Naive thymus-derived CD8-positive, alpha-beta T cell (primary cell): ENCODE data around the gene LSM4. TPM values are rescaled to one million over a fixed set of nuclear protein-coding genes. Genes with fewer than 3 reads are reported as not detected.

Source experiments
- ATAC-seq, 2 donors: fragments of 150-1000 bp; cut with Tn5 transposase in 1 of 2; sonication (Bioruptor Pico), chemical (Tn5 transposase) in 1 of 2; 1 replicate in 1 of 2; 2 replicates in 1 of 2; pipeline ENCODE4 v1.10.0; 2021; ENCODE audit warnings: mild to moderate bottlenecking in 2 of 2, moderate library complexity in 2 of 2
- POLR2A ChIA-PET: fragments of 350-600 bp; sonication (Branson Sonifier 250); formaldehyde crosslinking; loops from one replicate; lab custom pipeline; 2021; ENCODE audit warnings: antibody characterized with exemption; lab: Charles Lee
- DNase-seq, 10 donors: peaks; one replicate each; pipeline versions ENCODE4 v3.0.0 to v3.0.0-alpha.2; 2020 to 2022
- H3K27ac Mint-ChIP-seq, 10 donors: one replicate each; pipeline ENCODE4 v1.8.0; 2020 to 2022; ENCODE audit warnings: mild to moderate bottlenecking in 10 of 10, mixed read lengths in 10 of 10, moderate library complexity in 4 of 10, inconsistent platforms in 1 of 10
- H3K27me3 Mint-ChIP-seq, 5 donors: one replicate each; pipeline ENCODE4 v1.8.0; 2021 to 2022; ENCODE audit warnings: mixed read lengths in 5 of 5
- H3K36me3 Mint-ChIP-seq, 3 donors: one replicate each; pipeline ENCODE4 v1.8.0; 2020 to 2022; ENCODE audit warnings: mixed read lengths in 3 of 3, mild to moderate bottlenecking in 2 of 3, inconsistent platforms in 1 of 3
- H3K4me1 Mint-ChIP-seq, 4 donors: one replicate each; pipeline ENCODE4 v1.8.0; 2021 to 2022; ENCODE audit warnings: mixed read lengths in 4 of 4
- H3K4me3 Mint-ChIP-seq, 10 donors: one replicate each; pipeline ENCODE4 v1.8.0; 2020 to 2022; ENCODE audit warnings: mild to moderate bottlenecking in 10 of 10, mixed read lengths in 10 of 10, moderate library complexity in 6 of 10, inconsistent platforms in 1 of 10
- H3K9me3 Mint-ChIP-seq, 9 donors: one replicate each; pipeline ENCODE4 v1.8.0; 2020 to 2022; ENCODE audit warnings: mixed read lengths in 9 of 9, mild to moderate bottlenecking in 3 of 9, inconsistent platforms in 1 of 9, moderate library complexity in 1 of 9
- polyA plus RNA-seq, 3 donors: library from polyadenylated mRNA; unstranded; fragments of 300-500 nt; fragmentation: Illumina TruSeq; gene quantifications; one replicate each; pipeline ENCODE4 v1.2.3, GENCODE V29; 2021
- total RNA-seq, 8 experiments: library from RNA in 2 of 8; stranded (reverse) in 2 of 8; gene quantifications; one replicate each; pipeline ENCODE4 v1.2.3 and lab custom pipeline; 2021 to 2026

Gene LSM4
- total and polyA plus RNA-seq, 5 experiments from 2014 or later, result 82.1 to 198 (median 162) TPM

DNA sequence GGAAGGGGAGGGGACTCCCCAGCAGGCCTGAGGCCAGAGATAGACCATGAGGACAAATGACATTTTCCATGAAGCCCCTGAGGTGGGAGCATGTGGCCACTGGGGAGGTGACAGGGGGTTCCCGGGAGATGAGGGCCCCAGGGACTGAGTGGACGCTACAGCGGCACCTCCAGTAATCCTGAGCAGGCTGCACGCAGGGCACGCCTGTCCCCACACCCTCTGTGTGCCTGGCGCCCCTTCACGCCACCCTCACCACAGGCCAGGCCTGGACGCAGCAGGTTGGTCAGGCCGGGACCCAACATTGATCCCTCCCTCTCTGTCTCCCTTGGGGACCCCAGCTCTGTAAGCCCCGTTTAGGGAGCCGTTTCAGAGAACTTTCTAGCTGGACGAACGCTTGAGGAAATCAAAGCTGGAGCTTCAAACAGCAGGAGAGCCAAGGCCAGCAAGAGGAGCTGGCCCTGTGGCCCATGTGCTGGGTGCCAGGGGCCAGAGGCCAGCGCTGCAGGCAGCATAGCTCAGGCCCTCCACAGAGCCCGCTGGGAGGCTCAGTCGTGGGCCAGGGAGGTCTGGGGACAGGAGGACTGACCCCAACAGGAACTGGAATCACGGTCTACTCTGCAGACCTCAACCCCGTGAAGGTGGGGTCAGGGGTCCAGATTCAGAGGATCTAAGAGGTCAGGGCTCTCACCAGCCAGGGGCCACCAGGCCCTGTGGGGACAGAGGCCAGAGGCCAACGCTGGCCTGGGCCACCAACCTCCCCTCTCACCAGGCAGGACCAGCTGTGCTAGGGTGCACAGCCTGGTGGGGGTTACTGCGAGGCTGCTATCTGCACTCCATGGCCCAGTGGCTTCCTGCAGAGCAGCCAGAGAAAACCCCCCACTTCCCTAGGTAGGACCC lies 14.6 kb downstream of the LSM4 start:
- DNase-seq, result no peak
- Mint-ChIP-seq H3K4me3 (no peak overlapping the region), H3K36me3 (peaks cover 0 to 23% (median 10%) of the 10 kb centered on the region in 3 donors), H3K9me3 (no peaks in the 10 kb centered on the region), H3K27ac (peak overlapping the region in 5 of 10 donors; percentile 98 to 100 (median 98)), H3K4me1 (peaks cover 27 to 60% (median 43%) of the 10 kb centered on the region in 4 donors), H3K27me3 (no peaks in the 10 kb centered on the region)
- no peak for ATAC-seq
- POLR2A ChIA-PET, result interaction anchor here (1.6 to 34.7 kb wide), 4 partner anchors 10 to 25 kb away, joined by 9 to 2305 read pairs (median 70); partner anchors contain the start of genes IQCN, JUND and LSM4

DNA sequence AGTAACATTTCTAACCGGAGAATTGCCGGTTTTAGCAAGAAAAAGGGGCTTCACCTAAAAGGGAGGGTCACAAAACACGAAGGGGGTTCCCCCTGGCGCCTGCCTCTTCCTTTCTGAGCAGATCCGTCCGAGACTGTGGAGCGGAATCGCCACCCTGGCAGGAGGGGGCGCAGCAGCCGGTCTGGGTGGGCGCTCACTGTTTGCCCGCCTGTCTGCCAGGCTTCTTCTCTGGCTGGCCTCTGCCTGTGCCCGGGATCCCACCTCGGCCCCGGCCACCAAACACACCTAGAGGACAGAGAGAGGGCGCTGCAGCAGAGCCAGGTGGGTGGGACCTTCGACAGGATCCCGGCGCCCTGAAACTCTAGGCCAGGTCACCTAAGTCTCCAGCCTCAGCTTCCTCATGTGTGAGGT lies 15.6 kb downstream of the LSM4 start:
- DNase-seq, result peak in 8 of 10 donors; percentile 41 to 85 (median 52)
- Mint-ChIP-seq H3K27ac (peak overlapping the region; percentile 95 to 100 (median 98)), H3K4me3 (peak overlapping the region; percentile 73 to 96 (median 90)), H3K4me1 (peaks cover 23 to 55% (median 44%) of the 10 kb centered on the region in 4 donors), H3K27me3 (no peaks in the 10 kb centered on the region), H3K9me3 (no peaks in the 10 kb centered on the region), H3K36me3 (peaks cover 0 to 16% (median 6%) of the 10 kb centered on the region in 3 donors)
- peak; percentile 24 to 28 for ATAC-seq
- POLR2A ChIA-PET, result interaction anchor here (1.3 to 34.7 kb wide), 6 partner anchors 11 to 216 kb away, joined by 3 to 2305 read pairs (median 34); partner anchors contain the start of genes IQCN, JUND and LSM4

DNA sequence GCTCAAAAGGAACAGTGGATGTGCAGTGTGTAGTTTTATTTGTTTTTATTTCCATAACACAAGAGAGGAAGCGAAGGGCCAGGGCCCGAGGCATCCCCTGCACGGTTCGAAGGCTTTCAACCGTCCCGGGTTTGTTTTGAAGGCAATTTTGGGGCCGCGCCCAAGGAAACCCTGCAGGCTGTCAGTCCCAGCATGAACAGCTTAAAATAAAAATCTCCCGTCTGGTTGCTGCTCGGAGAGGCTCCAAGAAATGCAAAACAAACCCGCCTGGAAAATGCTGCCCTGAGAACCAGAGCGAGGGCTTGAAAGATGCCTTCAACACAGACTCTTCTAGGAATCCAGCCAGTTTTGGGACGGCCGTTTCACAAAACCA lies 16.0 kb downstream of the LSM4 start:
- POLR2A ChIA-PET, result interaction anchor here (0.6 to 34.7 kb wide), 8 partner anchors 11 to 216 kb away, joined by 3 to 2305 read pairs (median 6); partner anchors contain the start of genes IQCN, JUND and LSM4
- Mint-ChIP-seq H3K4me3 (peak overlapping the region; percentile 73 to 96 (median 90)), H3K27ac (peak overlapping the region; percentile 95 to 100 (median 98)), H3K27me3 (no peaks in the 10 kb centered on the region), H3K4me1 (peaks cover 23 to 57% (median 46%) of the 10 kb centered on the region in 4 donors), H3K36me3 (peaks cover 0 to 16% (median 6%) of the 10 kb centered on the region in 3 donors), H3K9me3 (no peaks in the 10 kb centered on the region)
- DNase-seq (peak in 4 of 10 donors; percentile 33 to 50 (median 42)), ATAC-seq (peak; percentile 5 to 39)

DNA sequence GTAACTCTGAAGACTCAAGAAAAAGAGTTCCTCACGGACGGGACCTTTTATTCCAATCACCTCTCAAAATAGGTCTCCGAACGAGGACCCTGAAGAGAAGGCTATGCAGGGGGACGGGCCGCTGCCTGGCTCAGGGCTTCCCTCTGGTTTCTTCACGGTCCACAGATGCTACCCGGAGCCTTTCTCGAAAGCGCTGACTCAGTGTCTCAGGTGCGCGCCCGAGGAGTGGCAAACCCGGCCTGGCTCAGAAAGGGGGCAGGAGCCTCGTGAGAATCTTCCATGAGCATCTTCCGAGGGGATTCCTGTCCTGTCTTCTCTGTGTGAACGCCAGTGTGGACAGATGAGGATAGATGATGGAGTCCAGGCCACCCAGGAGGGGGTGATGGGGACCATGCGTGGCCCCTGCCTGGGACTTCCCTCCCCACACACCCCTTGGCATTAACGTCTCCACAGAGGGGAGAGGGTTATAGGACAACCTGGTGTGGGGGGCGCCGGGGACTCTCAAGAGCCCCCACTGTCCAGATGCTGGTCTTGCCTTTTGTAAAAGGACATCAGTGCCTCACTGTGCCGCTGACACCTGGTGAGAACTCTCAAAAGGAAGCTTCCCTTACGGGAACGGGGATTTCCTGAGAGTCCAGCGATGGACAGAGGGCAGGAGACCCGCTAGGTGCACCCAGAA lies 16.5 kb downstream of the LSM4 start:
- peaks cover 23 to 59% (median 49%) of the 10 kb centered on the region in 4 donors for H3K4me1 Mint-ChIP-seq
- POLR2A ChIA-PET, result interaction anchor here (0.6 to 34.7 kb wide), 11 partner anchors 9 to 215 kb away, joined by 3 to 2305 read pairs (median 17); partner anchors contain the start of genes IQCN, JUND and LSM4
- H3K27me3 Mint-ChIP-seq, result no peaks in the 10 kb centered on the region
- H3K4me3 Mint-ChIP-seq, result peak overlapping the region; percentile 84 to 96 (median 93)
- peaks cover 0 to 16% (median 6%) of the 10 kb centered on the region in 3 donors for H3K36me3 Mint-ChIP-seq
- DNase-seq (peak in 1 of 10 donors; percentile 20), ATAC-seq (no peak)
- H3K9me3 Mint-ChIP-seq, result no peaks in the 10 kb centered on the region
- H3K27ac Mint-ChIP-seq, result peak overlapping the region; percentile 97 to 100 (median 98)

DNA sequence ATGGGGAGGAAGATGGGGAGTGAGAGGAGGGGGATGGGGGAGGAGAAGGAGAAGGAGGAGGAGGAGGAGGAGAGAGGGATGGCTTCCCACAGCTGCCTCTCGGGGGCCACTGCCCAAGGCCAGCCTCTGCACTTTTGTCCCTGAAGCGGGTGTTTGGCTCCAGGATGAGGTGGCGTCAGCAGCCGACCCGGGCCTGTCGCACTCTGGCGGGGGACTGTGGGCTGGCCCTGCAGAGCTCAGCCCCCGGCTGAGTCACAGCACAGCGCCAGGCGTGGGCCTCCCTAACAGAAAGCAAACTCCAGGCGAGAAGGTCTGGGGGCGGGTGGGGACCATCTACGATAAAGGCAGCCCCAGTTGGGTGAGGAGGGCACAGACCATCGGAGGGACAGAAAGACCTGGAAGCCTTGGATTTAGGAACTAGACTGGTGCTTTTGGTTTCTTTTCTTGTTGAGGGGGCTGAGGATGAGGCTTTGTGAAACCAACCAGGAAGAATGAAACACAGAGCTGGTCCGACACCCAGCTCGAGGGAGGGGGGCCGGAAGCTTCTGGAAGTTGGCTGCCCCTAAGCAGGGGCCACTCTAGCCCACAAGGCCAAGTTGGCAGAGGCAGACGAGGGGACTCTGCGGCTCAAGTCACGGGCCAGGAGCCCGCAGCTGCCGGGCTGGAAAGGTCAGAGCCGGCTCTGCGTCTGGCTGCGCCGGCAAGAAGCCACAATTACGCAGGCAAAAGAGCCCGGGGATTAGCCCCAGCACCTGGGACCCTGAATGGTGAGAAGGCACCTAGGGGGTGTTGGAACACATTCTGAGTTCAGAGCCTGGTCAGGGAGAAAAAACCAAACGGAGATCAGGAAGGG lies 18.2 kb downstream of the LSM4 start:
- POLR2A ChIA-PET, result interaction anchor here (0.7 to 34.7 kb wide), 13 partner anchors 11 to 898 kb away, joined by 3 to 2305 read pairs (median 4); partner anchors contain the start of genes IQCN, JUND, LSM4 and MPV17L2
- Mint-ChIP-seq H3K4me1 (peaks cover 23 to 54% (median 48%) of the 10 kb centered on the region in 4 donors), H3K27ac (peak overlapping the region; percentile 97 to 100 (median 98)), H3K9me3 (no peaks in the 10 kb centered on the region), H3K27me3 (no peaks in the 10 kb centered on the region), H3K36me3 (peaks cover 0 to 9% (median 6%) of the 10 kb centered on the region in 3 donors), H3K4me3 (peak overlapping the region; percentile 84 to 96 (median 93))
- ATAC-seq (peak; percentile 70 to 76), DNase-seq (peak; percentile 66 to 92 (median 76))

DNA sequence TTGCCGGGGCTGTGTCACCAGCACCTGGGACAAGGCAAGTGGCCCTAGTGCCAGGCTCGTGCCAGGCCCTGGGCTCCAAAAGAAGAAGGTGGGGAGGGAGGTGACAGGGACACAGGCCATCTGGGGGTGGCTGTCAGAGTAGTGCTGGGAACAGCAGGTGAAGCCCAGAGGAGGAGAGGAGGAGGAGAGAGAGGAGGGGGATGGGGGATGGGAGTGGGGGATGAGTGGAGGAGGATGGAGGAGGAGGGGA lies 18.7 kb downstream of the LSM4 start:
- no peaks in the 10 kb centered on the region for H3K9me3 Mint-ChIP-seq
- peaks cover 0 to 9% (median 6%) of the 10 kb centered on the region in 3 donors for H3K36me3 Mint-ChIP-seq
- peak; percentile 3 for ATAC-seq
- no peaks in the 10 kb centered on the region for H3K27me3 Mint-ChIP-seq
- H3K27ac Mint-ChIP-seq, result peak overlapping the region; percentile 97 to 100 (median 98)
- peaks cover 23 to 55% (median 47%) of the 10 kb centered on the region in 4 donors for H3K4me1 Mint-ChIP-seq
- H3K4me3 Mint-ChIP-seq, result peak overlapping the region; percentile 84 to 96 (median 93)
- DNase-seq, result peak in 1 of 10 donors; percentile 63
- POLR2A ChIA-PET, result interaction anchor here (1.1 to 34.7 kb wide), 8 partner anchors 12 to 152 kb away, joined by 4 to 2305 read pairs (median 18); partner anchors contain the start of genes IQCN, JUND, LSM4 and MPV17L2

DNA sequence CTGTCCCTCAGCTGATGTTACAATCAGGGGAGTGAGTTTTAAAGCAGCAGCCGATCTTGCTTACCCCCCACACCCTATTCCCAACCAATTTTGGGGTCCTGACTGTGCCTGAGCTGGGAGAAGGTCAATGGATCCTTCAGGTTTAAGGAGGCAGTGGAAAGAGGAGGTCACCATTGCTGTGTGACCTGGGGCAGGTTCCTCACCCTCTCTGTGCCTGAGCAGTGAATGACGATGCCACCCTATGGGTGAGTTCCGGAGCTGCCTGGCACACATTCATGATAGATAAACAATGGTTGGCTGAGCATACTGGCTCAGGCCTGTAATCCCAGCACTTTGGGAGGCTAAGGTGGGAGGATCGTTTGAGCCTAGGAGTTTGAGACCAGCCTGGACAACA lies 21.2 kb downstream of the LSM4 start:
- H3K4me1 Mint-ChIP-seq, result peaks cover 16 to 54% (median 38%) of the 10 kb centered on the region in 4 donors
- no peaks in the 10 kb centered on the region for H3K27me3 Mint-ChIP-seq
- H3K4me3 Mint-ChIP-seq, result peak overlapping the region in 6 of 10 donors; percentile 14 to 63 (median 31)
- peaks cover 0 to 2% (median 0%) of the 10 kb centered on the region in 3 donors for H3K36me3 Mint-ChIP-seq
- POLR2A ChIA-PET, result interaction anchor here (0.7 to 34.7 kb wide), 4 partner anchors 14 to 906 kb away, joined by 3 to 2305 read pairs (median 61); partner anchors contain the start of genes IQCN, JUND and LSM4
- peak overlapping the region; percentile 43 to 94 (median 88) for H3K27ac Mint-ChIP-seq
- DNase-seq (peak in 1 of 10 donors; percentile 38), ATAC-seq (no peak)
- no peaks in the 10 kb centered on the region for H3K9me3 Mint-ChIP-seq

DNA sequence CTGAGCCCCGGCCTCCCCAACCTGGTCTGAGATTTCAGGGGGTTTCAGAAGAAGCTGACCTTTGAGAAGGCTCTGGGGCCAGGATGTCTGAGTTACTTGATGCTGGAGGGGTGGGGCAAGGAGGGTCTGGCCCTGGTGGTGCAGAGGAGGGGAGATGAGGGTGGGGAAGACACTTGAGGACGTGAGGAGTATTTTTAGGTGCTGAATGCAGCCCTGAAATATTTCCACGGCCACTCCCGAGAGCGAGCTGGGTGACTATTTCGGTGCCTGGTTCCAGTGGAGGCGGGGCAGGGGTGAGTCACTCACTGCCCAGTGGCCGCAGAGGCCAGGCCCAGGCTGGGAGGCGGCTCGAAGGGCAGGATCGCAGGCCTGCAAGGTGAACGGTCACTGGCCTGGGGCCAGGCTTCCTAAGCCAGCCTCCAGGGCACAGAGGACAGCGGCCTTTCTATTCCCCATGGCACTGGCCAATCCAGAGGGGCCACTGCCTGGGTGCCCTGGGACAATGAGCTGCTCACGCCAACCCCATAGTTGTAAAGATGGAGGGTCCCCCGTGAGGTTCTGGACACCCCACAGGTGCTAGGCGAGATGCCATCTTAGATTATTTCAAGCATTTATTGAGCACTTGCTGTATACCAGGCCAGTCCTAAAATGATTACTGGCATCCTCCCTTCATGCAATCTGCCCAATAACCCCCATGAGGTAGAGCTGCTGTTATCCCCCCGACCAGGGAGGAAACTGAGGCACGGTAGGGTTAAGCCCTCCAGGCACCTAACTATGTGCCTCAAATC lies 21.8 kb downstream of the LSM4 start:
- Mint-ChIP-seq H3K4me3 (peak overlapping the region in 1 of 10 donors; percentile 30), H3K36me3 (peaks cover 0 to 2% (median 0%) of the 10 kb centered on the region in 3 donors), H3K27ac (peak overlapping the region; percentile 43 to 93 (median 85)), H3K4me1 (peaks cover 16 to 50% (median 34%) of the 10 kb centered on the region in 4 donors), H3K27me3 (no peaks in the 10 kb centered on the region), H3K9me3 (peaks cover 0 to 1% (median 0%) of the 10 kb centered on the region in 9 donors)
- POLR2A ChIA-PET, result interaction anchor here (2.6 to 34.7 kb wide), 3 partner anchors 15 to 21 kb away, joined by 16 to 2305 read pairs (median 106); partner anchors contain the start of genes IQCN, JUND and LSM4
- peak in 1 of 10 donors; percentile 56 for DNase-seq
- no peak for ATAC-seq

DNA sequence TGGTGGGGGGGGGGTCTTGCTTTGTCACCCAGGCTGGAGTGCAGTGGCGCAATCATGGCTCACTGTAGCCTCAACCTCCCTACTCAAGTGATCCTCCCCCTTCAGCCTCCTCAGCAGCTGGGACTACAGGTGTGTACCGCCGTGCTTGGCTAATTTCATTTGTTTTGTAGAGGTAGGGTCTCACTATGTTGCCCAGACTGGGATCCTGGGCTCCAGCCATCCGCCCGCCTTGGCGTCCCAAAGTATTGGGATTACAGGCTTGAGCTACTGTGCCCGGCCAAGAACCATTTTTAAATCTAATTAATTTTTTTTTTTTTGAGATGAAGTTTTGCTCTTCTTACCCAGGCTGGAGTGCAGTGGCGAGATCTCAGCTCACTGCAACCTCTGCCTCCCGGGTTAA lies 23.2 kb downstream of the LSM4 start:
- peak overlapping the region in 4 of 10 donors; percentile 46 to 78 (median 56) for H3K27ac Mint-ChIP-seq
- H3K4me3 Mint-ChIP-seq, result no peak overlapping the region
- ATAC-seq (no peak), DNase-seq (no peak)
- H3K27me3 Mint-ChIP-seq, result no peaks in the 10 kb centered on the region
- no peaks in the 10 kb centered on the region for H3K36me3 Mint-ChIP-seq
- POLR2A ChIA-PET, result interaction anchor here (0.6 to 34.7 kb wide), 6 partner anchors 16 to 207 kb away, joined by 3 to 2305 read pairs (median 4); partner anchors contain the start of genes IQCN and JUND
- peaks cover 0 to 10% (median 0%) of the 10 kb centered on the region in 9 donors for H3K9me3 Mint-ChIP-seq
- H3K4me1 Mint-ChIP-seq, result peaks cover 18 to 45% (median 33%) of the 10 kb centered on the region in 4 donors

DNA sequence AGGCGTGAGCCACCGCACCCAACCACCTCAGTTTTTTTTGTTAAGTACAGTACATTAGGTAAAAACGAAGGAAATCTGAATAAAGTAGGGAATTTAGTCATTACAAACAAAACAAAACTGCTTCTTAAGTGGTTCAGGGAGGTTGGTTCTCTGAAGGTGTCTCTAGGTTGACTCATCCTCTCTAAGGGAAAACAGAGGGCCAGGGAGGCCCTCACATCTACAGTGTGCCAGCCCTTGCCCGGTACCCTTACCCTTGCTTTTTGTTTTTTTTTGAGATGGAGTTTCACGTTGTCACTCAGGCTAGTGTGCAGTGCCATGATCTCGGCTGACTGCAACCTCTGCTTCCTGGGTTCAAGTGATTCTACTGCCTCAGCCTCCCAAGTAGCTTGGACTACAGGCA lies 24.3 kb downstream of the LSM4 start:
- POLR2A ChIA-PET, result interaction anchor here (0.6 to 1.6 kb wide), 2 partner anchors 15 to 22 kb away, joined by 4 to 6 read pairs; no protein-coding TSS in a partner anchor
- peaks cover 16 to 47% (median 33%) of the 10 kb centered on the region in 4 donors for H3K4me1 Mint-ChIP-seq
- H3K27ac Mint-ChIP-seq, result peak overlapping the region in 7 of 10 donors; percentile 46 to 84 (median 74)
- peaks cover 0 to 10% (median 0%) of the 10 kb centered on the region in 9 donors for H3K9me3 Mint-ChIP-seq
- no peak overlapping the region for H3K4me3 Mint-ChIP-seq
- H3K27me3 Mint-ChIP-seq, result peaks cover 0 to 1% (median 0%) of the 10 kb centered on the region in 5 donors
- DNase-seq (no peak), ATAC-seq (no peak)
- no peaks in the 10 kb centered on the region for H3K36me3 Mint-ChIP-seq
